Measurements from ENCODE around the gene CAMK1G. TPM values are rescaled to one million over a fixed set of nuclear protein-coding genes. Genes with fewer than 3 reads are reported as not detected.

CAMK1G gene
- total RNA-seq, 3 donors from 2014 or later: 0.60 TPM; not detected in 2

GRCh38 chr1:209595028-209595427, 11.5 kb downstream of the CAMK1G start:
- Histone ChIP-seq H3K36me3 (ENCODE audit: low read depth) (no peaks in the 10 kb centered on the region), H3K4me1 (ENCODE audit: low read depth) (no peaks in the 10 kb centered on the region), H3K4me3 (no peak overlapping the region), H3K9me3 (no peaks in the 10 kb centered on the region)
- DNase-seq: no peak
- ATAC-seq: no peak
- TF ChIP-seq, protein P1, sequence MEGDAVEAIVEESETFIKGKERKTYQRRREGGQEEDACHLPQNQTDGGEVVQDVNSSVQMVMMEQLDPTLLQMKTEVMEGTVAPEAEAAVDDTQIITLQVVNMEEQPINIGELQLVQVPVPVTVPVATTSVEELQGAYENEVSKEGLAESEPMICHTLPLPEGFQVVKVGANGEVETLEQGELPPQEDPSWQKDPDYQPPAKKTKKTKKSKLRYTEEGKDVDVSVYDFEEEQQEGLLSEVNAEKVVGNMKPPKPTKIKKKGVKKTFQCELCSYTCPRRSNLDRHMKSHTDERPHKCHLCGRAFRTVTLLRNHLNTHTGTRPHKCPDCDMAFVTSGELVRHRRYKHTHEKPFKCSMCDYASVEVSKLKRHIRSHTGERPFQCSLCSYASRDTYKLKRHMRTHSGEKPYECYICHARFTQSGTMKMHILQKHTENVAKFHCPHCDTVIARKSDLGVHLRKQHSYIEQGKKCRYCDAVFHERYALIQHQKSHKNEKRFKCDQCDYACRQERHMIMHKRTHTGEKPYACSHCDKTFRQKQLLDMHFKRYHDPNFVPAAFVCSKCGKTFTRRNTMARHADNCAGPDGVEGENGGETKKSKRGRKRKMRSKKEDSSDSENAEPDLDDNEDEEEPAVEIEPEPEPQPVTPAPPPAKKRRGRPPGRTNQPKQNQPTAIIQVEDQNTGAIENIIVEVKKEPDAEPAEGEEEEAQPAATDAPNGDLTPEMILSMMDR (IDR thresholded peaks at IDR 0.05): no peak
- intact Hi-C loops (cut with DNase I, micrococcal nuclease): no loop called here

DNA sequence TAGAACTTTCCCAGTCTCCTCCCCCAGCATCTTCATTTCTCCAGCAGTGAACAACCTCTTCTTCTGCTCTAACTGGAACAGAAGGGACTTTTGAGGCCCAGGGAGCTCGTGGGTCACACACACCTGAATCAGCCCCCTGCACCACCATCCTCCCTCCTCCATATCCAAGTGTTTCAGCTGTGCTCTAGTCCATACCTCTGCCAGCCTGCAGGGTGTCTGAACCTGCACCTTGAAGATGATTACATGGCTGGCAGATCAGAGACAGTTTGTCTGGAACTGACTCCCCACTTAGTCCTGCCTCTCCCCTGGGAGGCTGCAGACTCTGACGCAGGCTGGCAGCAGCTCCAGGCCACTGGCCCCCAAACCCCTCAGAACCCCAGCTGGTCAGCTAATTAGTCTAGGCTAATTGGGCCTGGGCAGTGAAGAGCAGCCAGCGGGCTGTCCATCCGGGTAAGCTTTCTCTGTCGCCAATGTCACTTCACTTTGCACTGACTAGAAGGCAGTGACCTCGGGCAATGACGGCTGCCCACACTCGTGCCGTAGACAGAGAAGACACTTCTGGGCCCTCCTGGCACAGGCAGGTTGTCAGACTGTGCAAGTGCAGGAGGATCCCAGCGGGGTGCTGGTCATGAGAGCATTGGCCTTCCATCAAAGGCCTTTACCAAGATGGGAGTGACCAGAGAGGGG, 12.2 kb downstream of the CAMK1G start:
- no peaks in the 10 kb centered on the region for H3K36me3 ChIP-seq (ENCODE audit: low read depth)
- TF ChIP-seq, protein P1 (IDR thresholded peaks at IDR 0.05): no peak
- intact Hi-C loops (cut with DNase I, micrococcal nuclease): no loop called here
- no peaks in the 10 kb centered on the region for H3K9me3 ChIP-seq
- DNase-seq (no peak), ATAC-seq (no peak)
- H3K4me3 ChIP-seq: no peak overlapping the region
- no peaks in the 10 kb centered on the region for H3K4me1 ChIP-seq (ENCODE audit: low read depth)

GRCh38 chr1:209597499-209597898, 14.0 kb downstream of the CAMK1G start:
- ATAC-seq (no peak), DNase-seq (no peak)
- Histone ChIP-seq H3K4me3 (no peak overlapping the region), H3K36me3 (ENCODE audit: low read depth) (no peaks in the 10 kb centered on the region), H3K4me1 (ENCODE audit: low read depth) (no peaks in the 10 kb centered on the region), H3K9me3 (no peaks in the 10 kb centered on the region)
- TF ChIP-seq, protein P1 (IDR thresholded peaks at IDR 0.05): no peak
- intact Hi-C loops (cut with DNase I, micrococcal nuclease): no loop called here

DNA sequence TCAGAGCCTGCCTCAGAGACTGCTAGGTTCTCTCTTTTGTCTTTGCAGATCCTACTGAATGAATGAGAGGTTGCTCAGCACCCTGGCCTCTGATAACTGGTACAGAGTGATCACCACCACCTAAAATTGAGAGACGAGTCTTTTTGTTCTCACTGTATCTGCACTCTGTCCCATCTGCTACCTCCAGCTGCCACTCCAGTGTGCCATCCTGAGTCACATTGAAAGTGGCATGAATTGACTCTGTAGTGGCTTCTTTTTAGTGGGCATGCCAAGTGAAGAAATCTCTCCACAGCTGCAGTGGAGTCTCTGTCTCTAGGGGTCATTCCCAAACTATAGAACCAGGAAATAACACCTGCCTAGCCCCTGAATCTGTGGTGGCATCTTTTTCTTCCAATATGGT, 14.7 kb downstream of the CAMK1G start:
- H3K36me3 ChIP-seq (ENCODE audit: low read depth): no peaks in the 10 kb centered on the region
- H3K9me3 ChIP-seq: no peaks in the 10 kb centered on the region
- TF ChIP-seq, protein P1 (IDR thresholded peaks at IDR 0.05): no peak
- H3K4me1 ChIP-seq (ENCODE audit: low read depth): no peaks in the 10 kb centered on the region
- no peak for DNase-seq
- ATAC-seq: no peak
- intact Hi-C loops (cut with DNase I, micrococcal nuclease): no loop called here
- no peak overlapping the region for H3K4me3 ChIP-seq

DNA sequence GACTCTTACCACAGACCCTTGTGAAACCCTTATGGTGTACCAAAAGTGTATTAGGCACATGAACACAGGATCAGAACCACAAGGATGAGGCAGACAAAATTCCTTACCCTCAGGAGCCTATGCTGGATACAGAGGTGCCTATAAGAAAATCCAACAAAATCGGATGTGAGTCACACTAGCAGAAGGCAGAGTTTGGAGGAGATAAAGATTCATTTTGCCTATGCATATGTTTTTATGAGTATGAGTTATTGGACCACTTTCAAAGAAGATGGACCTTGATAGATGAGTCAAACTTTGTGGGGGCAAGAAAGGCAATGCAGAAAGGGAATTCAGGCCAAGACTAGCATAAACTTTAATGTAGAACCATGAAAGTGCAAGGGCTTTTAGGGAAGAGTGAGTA, 17.0 kb downstream of the CAMK1G start:
- H3K4me3 ChIP-seq: no peak overlapping the region
- no peaks in the 10 kb centered on the region for H3K4me1 ChIP-seq (ENCODE audit: low read depth)
- no peak for DNase-seq
- no peaks in the 10 kb centered on the region for H3K36me3 ChIP-seq (ENCODE audit: low read depth)
- no peaks in the 10 kb centered on the region for H3K9me3 ChIP-seq
- no peak for ATAC-seq
- intact Hi-C loops (cut with DNase I, micrococcal nuclease): loop anchor here in 1 of 2 donors (5.0 kb wide), 1 partner anchor 92 kb away; no protein-coding TSS in a partner anchor
- TF ChIP-seq, protein P1 (IDR thresholded peaks at IDR 0.05): no peak

All from mucosa of descending colon (tissue), 3 donors.